ENCODE results near the gene NCF4. TPM values are rescaled to one million over a fixed set of nuclear protein-coding genes. Genes with fewer than 3 reads are reported as not detected.

Gene NCF4
- total and polyA plus RNA-seq, 3 donors from 2014 or later: 2.7 to 7.1 (median 6.8) TPM

DNA sequence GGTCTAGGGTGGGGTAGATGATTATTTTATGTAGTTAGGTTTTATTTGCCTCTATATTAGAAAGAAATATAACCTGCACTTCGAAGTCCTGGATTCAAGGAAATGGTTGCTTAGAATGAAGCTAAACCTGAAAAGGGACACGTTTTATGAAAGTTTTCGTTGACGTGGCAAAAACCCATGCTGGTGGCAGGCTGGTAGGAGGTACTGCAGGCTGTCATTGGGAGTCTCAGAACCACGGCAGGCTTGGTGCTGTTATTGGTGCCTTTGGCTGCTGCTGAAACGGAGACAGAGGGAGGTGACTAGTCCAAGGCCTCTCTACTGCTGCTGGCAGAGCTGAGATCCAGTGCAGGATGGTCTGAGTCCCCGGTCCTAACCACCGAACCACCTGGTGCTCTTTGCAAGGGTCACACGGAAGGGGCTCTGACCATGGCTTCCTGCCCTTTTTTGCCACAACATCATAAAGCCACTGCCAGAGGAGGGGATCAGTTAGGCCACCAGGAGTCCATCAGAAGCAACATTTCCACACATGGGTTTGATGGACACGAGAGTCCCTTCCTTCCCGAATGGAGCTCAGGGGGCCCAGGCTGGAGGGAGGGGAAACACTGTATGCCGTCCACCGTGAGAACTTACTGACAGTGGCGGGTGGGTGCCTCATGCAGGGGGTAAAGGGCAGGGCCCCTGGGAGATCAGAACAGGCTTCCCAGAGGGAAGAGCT is 66.1 kb downstream of the NCF4 start:
- no peaks in the 10 kb centered on the region for H3K27me3 ChIP-seq
- no peak for DNase-seq
- H3K36me3 ChIP-seq (ENCODE audit: low read depth, missing control alignments): no peaks in the 10 kb centered on the region
- no peak overlapping the region for H3K4me3 ChIP-seq
- WGBS, 2 donors: 79% methylated on average over 14 of the region's 14 CpGs
- no peak overlapping the region for H3K27ac ChIP-seq
- H3K4me1 ChIP-seq: no peaks in the 10 kb centered on the region
- no peaks in the 10 kb centered on the region for H3K9me3 ChIP-seq
- TF ChIP-seq POLR2A (IDR thresholded peaks at IDR 0.05) (no peak), CTCF (IDR thresholded peaks at IDR 0.05) (no peak)
- intact Hi-C loops (cut with DNase I; ENCODE audit: low total_unique reads): no loop called here

Other genes starting within 250 kb of the NCF4 start
- under 1 TPM in 1 of 2 donors, not detected in 1; 0.19 TPM for gene CACNG2, start 157.3 kb upstream of the NCF4 start, total RNA-seq
- gene CACNG2, start 157.3 kb upstream of the NCF4 start, polyA plus RNA-seq (ENCODE audit: insufficient read depth, low read depth, low replicate concordance): not detected
- gene IFT27, start 84.9 kb upstream of the NCF4 start, total RNA-seq: 10 to 100 TPM; 28.2 to 32.4 TPM
- 56.3 TPM for gene IFT27, start 84.9 kb upstream of the NCF4 start, polyA plus RNA-seq (ENCODE audit: insufficient read depth, low read depth, low replicate concordance)
- 1 to 10 TPM in 1 of 2 donors, not detected in 1; 3.0 TPM for gene PVALB, start 44.0 kb upstream of the NCF4 start, total RNA-seq
- 2.3 TPM for gene PVALB, start 44.0 kb upstream of the NCF4 start, polyA plus RNA-seq (ENCODE audit: insufficient read depth, low read depth, low replicate concordance)
- gene CSF2RB, start 52.6 kb downstream of the NCF4 start, total RNA-seq: 1 to 10 TPM; 2.3 to 2.6 TPM
- gene CSF2RB, start 52.6 kb downstream of the NCF4 start, polyA plus RNA-seq (ENCODE audit: insufficient read depth, low read depth, low replicate concordance): 4.0 TPM
- gene TST, start 158.4 kb downstream of the NCF4 start, total RNA-seq: 10 to 100 TPM; 18.0 to 20.9 TPM
- gene TST, start 158.4 kb downstream of the NCF4 start, polyA plus RNA-seq (ENCODE audit: insufficient read depth, low read depth, low replicate concordance): 18.2 TPM
- gene MPST, start 158.7 kb downstream of the NCF4 start, total RNA-seq: 100 to 1,000 TPM in 1 of 2 donors, 10 to 100 TPM in 1; 99.6 to 114 TPM
- 64.1 TPM for gene MPST, start 158.7 kb downstream of the NCF4 start, polyA plus RNA-seq (ENCODE audit: insufficient read depth, low read depth, low replicate concordance)
- gene KCTD17, start 190.7 kb downstream of the NCF4 start, total RNA-seq: 10 to 100 TPM; 39.1 to 57.0 TPM
- gene KCTD17, start 190.7 kb downstream of the NCF4 start, polyA plus RNA-seq (ENCODE audit: insufficient read depth, low read depth, low replicate concordance): 99.1 TPM
- gene TMPRSS6, start 248.7 kb downstream of the NCF4 start, total RNA-seq: 1 to 10 TPM; 1.5 to 3.4 TPM
- gene TMPRSS6, start 248.7 kb downstream of the NCF4 start, polyA plus RNA-seq (ENCODE audit: insufficient read depth, low read depth, low replicate concordance): 4.0 TPM